ENCODE results near the gene MAGI1.

The MAGI1 gene

DNA sequence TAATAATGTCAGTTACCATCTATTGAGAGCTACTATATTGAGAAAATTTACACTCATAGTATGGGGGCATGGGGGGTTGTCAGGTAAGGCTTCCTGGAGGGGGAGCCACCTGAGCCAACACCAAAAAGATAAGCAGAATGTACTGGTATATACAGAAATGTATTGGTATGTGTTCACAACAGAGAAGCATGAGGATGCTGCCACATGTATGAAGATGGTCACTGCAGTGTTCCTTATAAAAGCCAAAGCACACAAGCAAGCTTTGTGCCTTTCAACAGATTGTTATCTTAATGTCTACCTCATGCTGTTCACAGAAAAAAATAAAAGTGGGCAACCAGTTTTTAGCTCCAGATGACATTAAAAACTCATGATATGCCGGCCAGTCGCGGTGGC is 149.0 kb downstream of the MAGI1 start:
- ATAC-seq = peak; percentile 37
- no peak for TF ChIP-seq ZFP3 (CRISPR knock-in tag; IDR thresholded peaks at IDR 0.05)
- no peak for TF ChIP-seq PPARA (CRISPR knock-in tag; IDR thresholded peaks at IDR 0.05; ENCODE audit: borderline replicate concordance)
- TF ChIP-seq ESRRG (CRISPR knock-in tag; IDR thresholded peaks at IDR 0.05) = no peak
- no peak for TF ChIP-seq SNAI2 (CRISPR knock-in tag; IDR thresholded peaks at IDR 0.05)
- TF ChIP-seq ZC3H10 (CRISPR knock-in tag; IDR thresholded peaks at IDR 0.05) = no peak
- no peak for TF ChIP-seq ZNF8 (CRISPR knock-in tag; IDR thresholded peaks at IDR 0.05)

GRCh38 chr3:65888980-65889706 is 149.6 kb downstream of the MAGI1 start:
- ATAC-seq = peak; percentile 99
- no peak for TF ChIP-seq SNAI2 (CRISPR knock-in tag; IDR thresholded peaks at IDR 0.05)
- TF ChIP-seq ISL1 (CRISPR knock-in tag; IDR thresholded peaks at IDR 0.05) = 0 out of 2 replicates have a peak, but pooled peaks have one; percentile 18
- no peak for TF ChIP-seq ZNF8 (CRISPR knock-in tag; IDR thresholded peaks at IDR 0.05)
- 0 out of 2 replicates have a peak, but pooled peaks have one; percentile 32 for TF ChIP-seq ZFP3 (CRISPR knock-in tag; IDR thresholded peaks at IDR 0.05)
- TF ChIP-seq ZFP30 (CRISPR knock-in tag; IDR thresholded peaks at IDR 0.05) = no peak

DNA sequence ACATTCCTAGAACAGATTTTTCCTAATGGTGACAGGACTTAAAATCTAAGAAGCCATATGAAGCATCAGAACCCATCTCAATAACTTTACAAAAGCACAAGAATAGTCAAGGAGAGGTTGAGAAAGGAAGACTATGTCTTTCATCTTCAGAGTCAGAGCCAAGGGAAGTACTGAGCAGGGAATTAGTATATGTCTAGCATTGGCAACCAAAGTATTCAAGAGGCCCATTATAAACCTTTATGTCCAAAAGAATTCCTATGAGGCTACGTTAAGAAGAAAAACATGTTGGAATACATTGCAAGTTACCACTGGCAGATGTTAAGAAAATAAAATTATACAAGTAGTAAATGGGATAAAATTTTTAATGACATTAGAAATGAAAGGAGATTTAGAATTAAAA is 150.5 kb downstream of the MAGI1 start:
- TF ChIP-seq ZNF70 (CRISPR knock-in tag; IDR thresholded peaks at IDR 0.05) = no peak
- TF ChIP-seq ARNTL (CRISPR knock-in tag; IDR thresholded peaks at IDR 0.05; ENCODE audit: borderline replicate concordance, low read depth) = no peak
- TF ChIP-seq, protein P1, sequence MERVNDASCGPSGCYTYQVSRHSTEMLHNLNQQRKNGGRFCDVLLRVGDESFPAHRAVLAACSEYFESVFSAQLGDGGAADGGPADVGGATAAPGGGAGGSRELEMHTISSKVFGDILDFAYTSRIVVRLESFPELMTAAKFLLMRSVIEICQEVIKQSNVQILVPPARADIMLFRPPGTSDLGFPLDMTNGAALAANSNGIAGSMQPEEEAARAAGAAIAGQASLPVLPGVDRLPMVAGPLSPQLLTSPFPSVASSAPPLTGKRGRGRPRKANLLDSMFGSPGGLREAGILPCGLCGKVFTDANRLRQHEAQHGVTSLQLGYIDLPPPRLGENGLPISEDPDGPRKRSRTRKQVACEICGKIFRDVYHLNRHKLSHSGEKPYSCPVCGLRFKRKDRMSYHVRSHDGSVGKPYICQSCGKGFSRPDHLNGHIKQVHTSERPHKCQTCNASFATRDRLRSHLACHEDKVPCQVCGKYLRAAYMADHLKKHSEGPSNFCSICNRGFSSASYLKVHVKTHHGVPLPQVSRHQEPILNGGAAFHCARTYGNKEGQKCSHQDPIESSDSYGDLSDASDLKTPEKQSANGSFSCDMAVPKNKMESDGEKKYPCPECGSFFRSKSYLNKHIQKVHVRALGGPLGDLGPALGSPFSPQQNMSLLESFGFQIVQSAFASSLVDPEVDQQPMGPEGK (CRISPR knock-in tag; IDR thresholded peaks at IDR 0.05; ENCODE audit: borderline replicate concordance) = no peak
- TF ChIP-seq ZNF8 (CRISPR knock-in tag; IDR thresholded peaks at IDR 0.05) = no peak
- TF ChIP-seq ZNF565 (CRISPR knock-in tag; conservative IDR thresholded peaks at IDR 0.05; ENCODE audit: low read depth) = no peak
- TF ChIP-seq CREB5 (CRISPR knock-in tag; IDR thresholded peaks at IDR 0.05; ENCODE audit: low read depth) = no peak
- no peak for TF ChIP-seq TCF4 (CRISPR knock-in tag; IDR thresholded peaks at IDR 0.05; ENCODE audit: borderline replicate concordance)
- no peak for TF ChIP-seq TOX (CRISPR knock-in tag; IDR thresholded peaks at IDR 0.05; ENCODE audit: borderline replicate concordance)
- no peak for ATAC-seq

GRCh38 chr3:65886391-65886790 is 152.3 kb downstream of the MAGI1 start:
- ATAC-seq = no peak
- TF ChIP-seq ESRRG (CRISPR knock-in tag; IDR thresholded peaks at IDR 0.05) = no peak
- no peak for TF ChIP-seq ZC3H10 (CRISPR knock-in tag; IDR thresholded peaks at IDR 0.05)
- no peak for TF ChIP-seq ZNF8 (CRISPR knock-in tag; IDR thresholded peaks at IDR 0.05)
- no peak for TF ChIP-seq ARNTL (CRISPR knock-in tag; IDR thresholded peaks at IDR 0.05; ENCODE audit: borderline replicate concordance, low read depth)
- no peak for TF ChIP-seq ZNF565 (CRISPR knock-in tag; conservative IDR thresholded peaks at IDR 0.05; ENCODE audit: low read depth)
- TF ChIP-seq ZFP30 (CRISPR knock-in tag; IDR thresholded peaks at IDR 0.05) = no peak
- no peak for TF ChIP-seq ZNF70 (CRISPR knock-in tag; IDR thresholded peaks at IDR 0.05)
- no peak for TF ChIP-seq RARB (CRISPR knock-in tag; IDR thresholded peaks at IDR 0.05)
- no peak for TF ChIP-seq POU6F1 (CRISPR knock-in tag; IDR thresholded peaks at IDR 0.05; ENCODE audit: borderline replicate concordance, low read depth)

- TF ChIP-seq ISL1 (CRISPR knock-in tag; IDR thresholded peaks at IDR 0.05) (no peak), TSHZ2 (CRISPR knock-in tag; IDR thresholded peaks at IDR 0.05) (no peak), CREB5 (CRISPR knock-in tag; IDR thresholded peaks at IDR 0.05; ENCODE audit: low read depth) (no peak), CSDC2 (CRISPR knock-in tag; IDR thresholded peaks at IDR 0.05) (no peak), TCF4 (CRISPR knock-in tag; IDR thresholded peaks at IDR 0.05; ENCODE audit: borderline replicate concordance) (no peak), SNAI2 (CRISPR knock-in tag; IDR thresholded peaks at IDR 0.05) (no peak), ZNF565 (CRISPR knock-in tag; conservative IDR thresholded peaks at IDR 0.05; ENCODE audit: low read depth) (no peak), ZNF8 (CRISPR knock-in tag; IDR thresholded peaks at IDR 0.05) (no peak), RARB (CRISPR knock-in tag; IDR thresholded peaks at IDR 0.05) (no peak), ZNF70 (CRISPR knock-in tag; IDR thresholded peaks at IDR 0.05) (no peak), PPARA (CRISPR knock-in tag; IDR thresholded peaks at IDR 0.05; ENCODE audit: borderline replicate concordance) (no peak)
- TF ChIP-seq, protein P1 (CRISPR knock-in tag; IDR thresholded peaks at IDR 0.05; ENCODE audit: borderline replicate concordance) = no peak
- no peak for ATAC-seq
These were observed 154.6 kb downstream of the MAGI1 start for GRCh38 chr3:65884071-65884470.
